Measurements from ENCODE around the gene CDCP1.

CDCP1 gene

DNA sequence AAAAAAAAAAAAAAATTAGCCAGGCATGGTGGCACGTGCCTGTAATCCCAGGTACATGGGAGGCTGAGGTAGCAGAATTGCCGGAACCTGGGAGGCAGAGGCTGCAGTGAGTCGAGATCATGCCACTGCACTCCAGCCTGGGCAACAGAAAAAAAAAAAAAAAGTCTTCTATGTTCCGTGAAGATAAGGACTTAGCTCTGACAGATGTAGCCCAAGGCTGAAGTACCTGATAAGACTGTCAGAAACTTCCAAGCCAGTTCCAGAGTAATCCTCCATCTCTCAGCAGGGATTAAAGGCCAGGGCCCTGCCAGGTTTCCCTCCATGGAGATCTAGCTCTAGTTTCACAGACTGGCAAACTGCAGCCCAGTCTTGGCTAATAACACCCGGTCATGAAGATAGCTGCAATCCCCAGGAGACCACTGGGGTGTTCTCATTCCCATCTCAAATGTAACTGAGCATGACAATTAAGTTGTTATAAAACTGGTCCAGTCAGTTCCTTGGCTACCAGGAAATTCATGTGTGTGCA is 8.5 kb downstream of the CDCP1 start:
- no peak for DNase-seq (ENCODE audit: low read depth in 2 of 2)

DNA sequence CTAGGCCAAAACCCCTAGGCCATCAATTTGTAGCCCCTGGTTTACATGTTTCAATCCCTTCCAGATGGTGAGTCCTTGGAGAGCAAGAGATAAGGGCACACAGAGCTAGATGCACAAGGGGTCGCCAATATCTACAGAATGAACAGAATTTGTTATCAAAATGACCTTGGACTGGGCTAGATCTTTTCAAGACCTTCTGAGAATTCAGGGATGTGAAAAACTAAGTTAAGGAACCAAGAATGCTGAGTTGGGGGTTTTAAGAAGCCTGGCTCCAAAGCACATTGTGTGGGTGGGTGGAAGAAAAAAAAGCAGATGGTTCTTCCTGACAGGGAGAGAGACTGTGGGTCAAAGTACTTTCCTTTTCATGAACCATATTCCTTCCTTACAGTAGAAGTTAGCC is 10.2 kb downstream of the CDCP1 start:
- DNase-seq (ENCODE audit: low read depth in 2 of 2), result no peak

DNA sequence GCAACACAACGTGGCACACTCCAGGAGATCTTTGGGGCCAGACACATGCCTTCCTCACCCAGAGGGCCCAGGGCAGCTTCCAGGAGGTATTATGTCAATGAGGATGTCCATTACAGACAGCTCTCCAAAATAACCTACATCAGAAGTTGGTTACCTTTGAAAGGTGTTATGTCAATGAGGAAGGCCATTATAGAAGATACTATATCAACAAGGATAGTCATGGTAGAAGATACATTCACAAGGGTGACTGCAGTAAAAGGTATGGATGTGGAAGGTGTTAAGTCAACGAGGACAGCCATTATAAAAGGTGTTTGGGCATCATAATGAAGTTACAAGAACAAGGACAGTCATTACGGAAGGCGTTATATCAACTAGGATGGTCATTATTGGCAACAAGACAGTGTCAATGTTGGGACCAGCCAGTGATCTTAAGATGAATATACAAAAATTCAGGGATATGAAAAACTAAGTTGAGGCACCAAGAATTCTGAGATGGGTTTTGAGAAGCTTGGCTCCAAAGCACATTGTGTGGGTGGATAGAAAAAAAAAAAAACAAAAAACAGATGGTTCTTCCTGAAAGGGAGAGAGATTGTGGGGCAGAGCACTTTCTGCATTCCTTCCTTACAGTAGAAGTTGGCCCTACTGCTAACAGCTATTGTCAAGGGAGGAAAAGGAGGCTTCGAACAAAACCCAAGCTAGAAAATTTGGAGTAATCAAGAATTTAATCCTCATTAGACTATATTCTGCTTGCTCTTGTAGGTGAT is 11.2 kb downstream of the CDCP1 start:
- DNase-seq (ENCODE audit: low read depth in 2 of 2), result no peak

DNA sequence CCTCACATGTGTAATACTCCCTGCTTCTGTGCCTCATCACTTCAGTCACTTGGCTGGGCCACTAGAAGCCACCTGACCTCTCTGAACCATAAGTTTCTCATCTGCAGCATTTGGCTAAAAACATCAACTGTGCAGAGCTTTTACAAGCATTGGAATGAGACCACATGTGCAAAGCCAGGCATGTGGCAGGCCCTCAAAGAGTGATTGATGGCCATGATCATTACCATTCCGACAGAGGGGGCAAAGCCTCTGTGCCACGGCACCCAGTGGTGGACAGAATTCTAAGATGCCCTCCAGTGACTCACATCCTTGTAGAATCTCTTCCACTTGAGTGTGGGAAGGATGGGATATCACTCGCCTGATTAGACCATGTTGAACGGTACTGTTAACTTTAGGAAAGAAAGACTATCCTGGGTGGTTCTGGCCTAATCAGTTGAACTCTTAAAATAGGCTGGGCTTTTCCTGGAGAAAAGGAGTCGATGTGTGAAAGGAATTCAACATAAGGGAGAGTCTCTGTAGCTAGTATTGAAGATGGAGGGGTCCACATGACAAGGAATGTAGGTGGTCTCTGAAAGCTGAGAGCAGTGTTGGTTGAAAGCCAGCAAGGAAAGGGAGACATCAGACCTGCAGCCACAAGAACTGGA is 13.5 kb downstream of the CDCP1 start:
- no peak for DNase-seq (ENCODE audit: low read depth in 2 of 2)

DNA sequence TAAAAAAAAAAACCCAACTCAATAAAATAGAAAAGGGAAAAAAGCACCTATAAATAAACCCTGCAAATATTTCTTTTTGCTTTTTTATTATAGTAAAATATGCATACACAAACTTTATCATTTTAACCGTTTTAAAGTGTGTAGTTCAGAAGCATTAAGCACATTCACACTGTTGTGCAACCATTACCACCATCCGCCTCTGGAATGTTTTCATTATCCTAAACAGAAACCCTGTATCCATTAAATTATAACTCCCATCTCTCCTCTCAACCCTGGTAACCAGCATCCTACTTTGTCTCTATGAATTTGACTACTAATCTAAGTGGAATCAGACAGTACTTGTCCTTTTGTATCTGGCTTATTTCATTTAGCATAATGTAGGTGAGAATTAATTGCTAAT is 15.0 kb downstream of the CDCP1 start:
- no peak for DNase-seq (ENCODE audit: low read depth in 2 of 2)

DNA sequence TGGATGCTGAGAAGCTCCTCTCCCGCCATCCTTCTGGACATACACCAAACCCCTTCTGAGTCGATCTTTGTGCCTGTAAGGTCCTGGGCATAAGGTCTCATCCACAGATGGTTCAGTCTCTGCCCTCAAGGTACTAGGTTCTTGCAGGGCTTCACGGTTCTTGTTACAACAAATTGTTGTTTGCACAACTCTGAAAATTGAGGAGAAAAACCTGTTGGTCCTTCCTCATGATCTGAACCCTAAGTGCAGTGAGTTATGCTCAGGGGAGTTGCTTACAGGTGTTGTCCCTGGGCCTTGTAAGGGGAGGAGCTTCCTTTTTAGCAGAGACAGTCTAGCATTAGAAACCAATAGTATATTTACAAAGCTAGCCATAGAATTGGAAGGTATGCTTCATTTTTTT is 15.7 kb downstream of the CDCP1 start:
- no peak for DNase-seq (ENCODE audit: low read depth in 2 of 2)

DNA sequence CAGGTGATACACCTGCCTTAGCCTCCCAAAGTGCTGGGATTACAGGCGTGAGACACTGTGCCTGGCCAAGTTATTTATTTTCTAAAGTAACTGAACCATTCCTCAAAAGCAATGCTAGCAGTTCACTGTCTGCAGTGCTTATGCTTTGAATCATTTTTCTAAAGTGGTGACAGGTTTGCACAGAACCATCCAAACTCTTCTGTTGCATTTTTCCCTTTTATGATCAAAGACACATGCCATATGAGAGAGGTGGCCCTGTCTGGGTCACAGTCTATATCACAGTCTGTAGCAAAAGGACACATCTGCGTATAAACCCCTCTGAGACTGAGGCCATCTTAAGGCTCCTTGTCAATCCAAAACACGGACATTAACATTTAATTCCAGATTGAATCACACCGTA is 17.2 kb downstream of the CDCP1 start:
- DNase-seq (ENCODE audit: low read depth in 2 of 2), result no peak

DNA sequence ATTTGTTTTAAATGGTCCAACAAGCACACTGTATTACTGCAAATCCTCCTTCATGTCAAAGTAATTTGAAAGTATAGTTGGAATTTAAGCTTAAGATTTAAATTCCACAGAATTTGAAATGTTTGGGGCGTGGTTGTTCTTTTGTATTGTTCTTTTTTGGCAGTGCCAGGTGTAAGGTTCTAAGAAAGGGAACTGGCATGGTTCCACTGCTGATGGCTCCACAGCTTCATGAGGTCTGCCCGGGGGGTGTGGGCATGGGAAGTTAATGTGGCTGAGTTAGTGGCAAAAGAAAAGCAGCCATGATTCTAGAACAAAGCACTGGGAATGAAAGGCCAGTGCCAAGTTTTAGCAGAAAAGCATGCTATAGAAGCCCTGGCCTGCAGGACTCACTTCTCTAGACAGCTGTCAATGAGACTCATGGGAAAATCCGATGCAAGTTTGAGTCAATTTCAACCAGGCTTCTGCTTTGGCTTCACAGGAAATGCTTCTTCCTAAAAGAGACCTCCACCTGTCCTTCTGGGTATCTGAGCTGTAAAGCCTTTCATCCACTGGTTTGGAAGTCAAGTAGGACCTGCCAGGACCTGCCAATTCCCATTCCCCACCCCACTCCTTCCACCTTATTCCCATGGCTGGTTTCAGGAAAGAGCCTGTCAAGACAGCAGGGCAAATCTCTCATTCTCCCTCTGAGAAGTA is 18.9 kb downstream of the CDCP1 start:
- no peak for DNase-seq (ENCODE audit: low read depth in 2 of 2)

DNA sequence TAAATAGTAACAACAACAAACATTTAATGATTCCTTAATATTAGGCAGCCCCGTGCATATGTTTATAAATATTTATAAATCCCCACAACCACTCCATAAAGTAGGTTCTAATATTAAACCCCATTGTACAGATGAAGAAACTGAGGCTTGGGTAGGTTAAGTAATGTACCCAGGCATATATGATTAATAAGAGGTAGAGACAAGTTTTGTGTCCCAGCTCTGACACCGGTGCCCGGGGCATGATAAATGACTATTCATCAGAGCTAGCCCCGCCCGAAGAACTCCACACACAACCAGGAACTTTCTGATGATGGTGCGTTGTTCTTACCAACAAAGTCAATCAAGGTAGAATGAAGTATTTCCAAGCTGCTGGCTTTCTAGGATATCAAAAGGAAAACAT is 19.4 kb downstream of the CDCP1 start:
- no peak for DNase-seq (ENCODE audit: low read depth in 2 of 2)

DNA sequence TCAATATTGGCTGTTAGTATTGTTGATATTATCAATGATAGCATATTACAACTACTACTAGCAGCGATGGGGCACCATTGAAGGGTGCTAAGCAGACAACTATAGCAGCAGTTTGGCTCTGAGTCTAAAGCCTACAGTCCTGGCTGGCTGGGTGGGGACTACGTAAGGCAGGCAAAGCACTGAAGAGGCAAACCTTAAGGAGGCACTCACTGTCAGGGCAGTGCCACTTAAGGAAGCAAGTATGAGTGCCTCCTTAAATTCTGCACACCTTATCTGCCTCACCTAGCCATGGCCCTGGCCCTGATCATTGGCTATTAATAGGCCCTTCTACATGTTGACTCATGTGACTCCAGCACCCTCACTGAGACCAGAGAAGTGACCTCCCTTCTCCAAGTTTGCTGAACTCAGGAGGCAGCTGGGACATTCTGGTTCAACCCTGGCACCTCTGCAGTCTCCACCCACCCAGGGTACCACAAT is 20.6 kb downstream of the CDCP1 start:
- no peak for DNase-seq (ENCODE audit: low read depth in 2 of 2)

DNA sequence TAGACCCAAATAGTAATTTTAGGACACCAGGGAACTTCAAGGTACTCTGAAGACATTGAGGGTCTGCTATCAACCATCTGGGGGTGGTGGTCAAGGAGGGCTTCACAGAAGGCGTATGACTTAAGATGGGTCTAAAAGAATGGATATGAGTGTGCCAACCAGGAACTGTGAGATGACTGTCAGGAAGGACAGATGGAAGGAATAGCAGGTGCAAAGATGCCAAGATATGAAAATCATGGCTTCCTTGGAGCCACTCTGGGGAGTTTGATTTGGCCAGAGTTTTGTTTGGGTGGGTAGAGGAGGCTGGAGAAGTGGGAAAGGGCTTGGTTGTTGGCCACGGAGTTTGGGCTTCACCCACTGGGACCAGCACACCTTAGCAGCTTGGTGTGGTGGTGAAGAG is 21.2 kb downstream of the CDCP1 start:
- no peak for DNase-seq (ENCODE audit: low read depth in 2 of 2)

DNA sequence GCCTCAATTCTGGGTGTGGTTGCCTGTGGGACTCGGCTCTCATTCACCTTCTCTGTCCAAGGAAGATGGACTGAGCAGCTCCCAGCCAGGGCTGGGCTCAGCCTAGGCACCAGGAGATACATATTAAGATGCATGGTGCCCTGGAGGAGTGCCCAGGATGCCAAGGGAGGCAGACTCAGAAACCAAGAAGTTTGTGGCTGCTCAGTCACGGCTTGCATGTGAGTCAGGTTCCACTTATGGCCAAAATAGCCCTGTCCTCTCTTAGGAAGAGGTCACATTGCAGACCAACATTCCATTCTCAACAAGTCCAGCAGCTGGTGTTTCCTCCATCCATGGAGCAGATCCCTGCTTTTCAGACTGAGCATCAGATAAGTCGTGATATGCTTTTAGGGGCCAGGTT is 21.8 kb downstream of the CDCP1 start:
- no peak for DNase-seq (ENCODE audit: low read depth in 2 of 2)

DNA sequence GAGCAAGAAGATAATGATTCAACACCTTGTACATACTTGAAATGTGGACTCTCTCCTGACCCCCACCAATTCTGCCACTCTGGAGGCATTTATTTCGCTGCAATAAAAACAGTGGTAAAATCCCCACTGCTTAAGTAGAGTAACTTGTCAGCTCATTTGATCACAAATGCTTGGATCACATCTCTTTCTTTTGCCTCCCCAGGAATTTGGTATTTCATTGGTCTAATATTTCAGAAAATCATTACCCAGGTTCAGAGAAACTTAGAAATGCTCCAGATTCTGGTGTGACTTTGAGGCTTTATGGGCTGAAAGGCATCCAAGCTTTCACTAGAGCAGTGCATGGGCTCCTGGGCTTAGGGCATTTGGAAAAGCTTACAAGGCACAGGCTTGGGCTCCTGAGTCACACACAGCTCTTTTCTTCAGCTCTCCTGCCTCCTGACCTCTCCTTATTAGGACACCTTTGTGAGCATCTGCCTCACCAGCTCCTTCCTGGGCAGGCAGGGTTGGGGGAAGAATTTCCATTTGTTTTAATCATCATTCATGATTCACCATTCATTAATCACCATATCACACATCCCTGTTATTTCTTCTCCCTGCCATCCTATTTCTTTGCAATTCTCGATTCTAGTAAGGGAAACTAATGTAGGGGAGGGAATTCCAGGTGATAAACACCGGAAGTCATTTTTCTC is 22.5 kb downstream of the CDCP1 start:
- no peak for DNase-seq (ENCODE audit: low read depth in 2 of 2)

DNA sequence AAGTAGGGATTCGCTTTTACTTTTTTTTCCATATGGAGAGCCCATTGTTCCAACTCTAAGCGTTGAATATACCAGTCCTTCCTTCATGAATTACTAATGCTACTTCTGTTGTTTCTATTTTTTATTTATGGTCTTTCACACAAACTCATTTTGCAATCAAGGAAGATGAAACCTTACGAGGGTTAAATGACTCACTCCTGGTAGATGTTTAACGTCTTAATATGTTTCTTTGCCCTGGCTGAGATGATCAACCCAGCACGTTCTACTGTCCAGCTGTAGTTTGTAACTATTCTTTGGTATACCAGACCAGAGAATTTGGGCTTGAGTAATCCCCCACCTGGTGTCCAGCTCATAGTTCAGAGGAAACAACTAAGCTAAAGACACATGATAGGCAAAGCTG is 23.1 kb downstream of the CDCP1 start:
- DNase-seq (ENCODE audit: low read depth in 2 of 2), result no peak

DNA sequence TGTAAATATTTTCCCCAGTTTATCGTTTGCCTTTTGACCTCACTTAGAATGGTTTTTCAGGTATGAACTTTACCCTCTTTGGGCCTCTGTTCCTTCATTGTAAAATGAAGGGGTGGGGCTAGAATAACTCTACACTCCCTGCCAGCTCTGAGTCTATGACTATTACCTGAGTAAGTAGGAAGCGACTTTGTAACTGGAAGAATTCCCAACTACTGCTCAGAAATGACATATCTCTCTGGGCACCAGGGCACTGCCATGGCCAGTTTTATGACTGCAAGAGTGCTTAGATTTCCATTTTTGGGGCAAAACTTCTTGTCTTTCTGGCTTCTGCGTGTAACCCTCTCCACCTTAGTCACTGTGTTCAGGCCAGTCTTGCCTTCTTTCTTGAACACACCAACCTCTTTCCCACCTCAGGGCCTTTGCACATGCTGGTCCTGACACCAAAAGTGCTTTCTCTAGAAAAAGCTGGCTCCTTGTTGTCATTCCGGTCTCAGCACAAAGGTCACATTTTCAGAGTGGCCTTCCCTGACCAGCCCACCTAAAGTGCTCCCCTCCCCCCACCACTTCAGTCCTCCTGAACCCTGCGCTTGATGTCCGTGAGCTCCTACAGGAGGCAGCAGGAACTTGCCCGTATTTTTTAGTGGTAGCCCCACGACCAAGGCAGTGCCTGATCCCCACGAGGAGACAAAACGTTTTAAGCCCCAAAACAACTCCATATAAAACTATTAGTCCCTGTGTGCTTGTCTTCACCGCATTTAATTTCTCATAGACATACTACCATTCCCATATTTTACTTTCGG is 25.6 kb downstream of the CDCP1 start:
- DNase-seq (ENCODE audit: low read depth in 2 of 2), result no peak

DNA sequence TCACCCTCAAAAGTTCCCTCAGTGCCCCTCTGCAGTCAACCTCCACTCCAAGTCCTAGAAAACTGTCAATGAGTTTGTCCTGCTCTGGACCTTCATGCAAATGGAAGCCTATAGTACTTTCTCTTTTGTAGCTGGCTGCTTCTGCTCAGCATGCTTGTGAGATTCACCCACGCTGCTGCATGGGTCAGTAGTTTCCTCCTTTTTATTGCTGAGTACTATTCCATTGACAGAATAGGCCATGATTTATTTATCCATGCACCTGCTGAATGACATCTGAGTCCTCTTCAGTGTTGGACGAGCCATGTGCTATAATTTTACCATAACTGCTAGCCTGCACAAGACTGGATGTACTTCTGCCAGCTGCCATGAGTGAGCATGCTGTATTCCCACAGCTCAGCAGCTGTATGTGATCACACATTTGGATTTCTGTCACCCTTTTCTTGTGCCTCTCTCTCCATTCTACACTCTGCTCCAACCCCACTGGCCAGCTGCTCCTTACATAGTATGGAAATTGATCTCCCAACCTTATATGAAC is 26.3 kb downstream of the CDCP1 start:
- DNase-seq (ENCODE audit: low read depth in 2 of 2), result no peak

DNA sequence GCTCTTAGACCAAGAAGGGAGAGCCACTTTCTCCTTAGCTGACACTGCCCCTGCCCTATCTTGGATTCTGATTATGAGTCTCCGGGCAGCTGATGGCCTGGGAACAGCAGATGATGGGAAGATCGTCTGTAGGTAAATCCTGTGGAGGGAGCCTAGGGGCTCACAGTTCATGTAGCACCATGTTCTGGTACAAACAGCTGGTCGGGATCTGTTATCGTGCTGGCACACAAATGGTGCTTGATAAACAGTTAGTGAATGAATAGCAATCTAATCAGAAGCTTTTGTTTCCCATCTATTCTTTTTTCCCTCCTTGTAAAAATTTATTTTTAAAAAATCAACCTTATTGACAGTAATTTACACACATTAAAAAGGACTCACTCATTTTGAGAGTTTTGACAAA is 26.8 kb downstream of the CDCP1 start:
- no peak for DNase-seq (ENCODE audit: low read depth in 2 of 2)

DNA sequence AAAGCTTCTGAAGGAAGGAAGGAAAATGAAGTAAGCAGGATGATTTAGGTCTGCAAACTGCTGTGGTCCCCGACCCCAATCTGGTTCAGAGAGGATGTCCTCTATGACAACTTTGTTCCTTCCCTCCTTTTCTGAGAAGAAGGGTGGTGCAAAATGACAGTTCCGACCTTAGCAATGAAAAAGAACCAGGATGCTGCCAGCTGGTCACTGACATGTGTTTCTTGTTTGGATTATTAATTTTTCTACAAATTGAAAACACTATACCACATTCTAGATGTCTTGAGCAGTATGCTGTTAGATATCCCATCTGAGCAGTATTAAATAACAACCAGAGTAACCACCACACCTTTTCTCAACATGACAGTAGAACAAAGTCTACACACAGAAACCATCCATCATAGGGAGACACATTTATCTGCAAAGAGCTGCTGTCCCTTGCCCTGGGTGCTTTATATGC is 27.5 kb downstream of the CDCP1 start:
- no peak for DNase-seq (ENCODE audit: low read depth in 2 of 2)

DNA sequence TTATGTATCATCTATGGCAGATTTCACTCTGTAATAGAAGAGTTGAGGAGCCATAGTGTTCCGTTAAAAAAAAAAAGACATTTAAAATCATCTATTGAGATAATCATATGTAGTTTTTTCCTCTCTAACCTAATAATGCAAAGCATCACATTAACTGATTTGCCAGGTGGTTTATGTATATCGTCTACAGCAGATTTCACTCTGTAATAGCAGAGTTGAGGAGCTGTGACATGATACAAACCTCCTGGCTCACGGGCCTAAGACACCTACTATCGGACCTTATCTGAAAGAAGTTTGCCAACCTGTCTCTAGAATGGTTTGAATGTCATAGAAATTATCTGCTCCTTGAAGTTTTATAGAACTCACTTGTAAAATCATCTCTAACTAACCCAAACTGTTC is 29.8 kb downstream of the CDCP1 start:
- DNase-seq (ENCODE audit: low read depth in 2 of 2), result no peak

DNA sequence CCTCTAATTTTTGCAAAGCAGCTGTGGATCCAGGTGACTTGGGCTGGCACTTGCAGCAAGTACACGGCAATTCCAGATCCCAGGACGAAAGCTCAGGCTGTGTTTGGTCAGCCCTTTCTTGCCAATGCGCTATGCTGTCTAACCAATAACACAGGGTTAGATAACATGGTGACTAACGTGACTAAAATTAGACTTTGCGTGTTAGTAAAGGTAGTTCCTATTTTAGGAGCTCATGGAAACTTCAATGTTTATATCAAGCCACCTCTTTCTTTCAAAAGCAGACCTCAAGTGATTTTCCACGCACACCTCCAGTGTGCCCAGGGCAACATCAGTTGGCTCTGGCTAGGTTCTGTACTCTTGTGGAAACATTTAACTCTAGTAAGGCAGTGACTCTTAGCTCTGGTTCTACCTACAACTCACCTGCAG is 32.5 kb downstream of the CDCP1 start:
- no peak for DNase-seq (ENCODE audit: low read depth in 2 of 2)

DNA sequence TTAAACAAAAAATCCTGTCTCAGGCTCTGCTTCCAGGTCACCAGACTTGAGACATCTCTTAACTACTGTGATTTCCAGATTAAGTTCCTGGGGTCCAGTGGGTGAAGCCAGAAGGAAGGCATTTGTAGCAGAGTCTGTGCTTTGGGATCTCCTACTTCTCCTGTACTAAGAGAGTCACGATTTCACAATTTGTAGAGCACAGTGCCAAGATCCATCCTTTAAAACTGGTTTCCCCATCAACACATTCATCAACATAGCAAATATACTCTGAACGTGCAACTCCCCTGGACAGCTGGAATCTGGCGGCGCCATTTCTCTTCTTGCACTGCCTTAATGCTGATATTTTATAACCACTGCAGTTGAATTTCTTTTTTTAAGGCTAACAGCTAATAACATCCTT is 33.2 kb downstream of the CDCP1 start:
- no peak for DNase-seq (ENCODE audit: low read depth in 2 of 2)

Data from activated CD8-positive, alpha-beta memory T cell treated with anti-CD3 and anti-CD28 coated beads for 4 hours (primary cell).